HG03159 (cell line): ENCODE data around the gene ARNT2.

Source experiments
- ATAC-seq: cut with Tn5 transposase; IDR thresholded peaks from one replicate; pipeline ENCODE4 v1.9.1; 2021; ENCODE audit warnings: mild to moderate bottlenecking, moderate library complexity; ENCODE audit not compliant: unreplicated experiment

The ARNT2 gene

GRCh38 chr15:80405970-80406369 is 1.8 kb downstream of the ARNT2 start:
- no peak for ATAC-seq

- ATAC-seq, result no peak
Measured at GRCh38 chr15:80411788-80412288, 7.7 kb downstream of the ARNT2 start.

- no peak for ATAC-seq
Measured at GRCh38 chr15:80414546-80415357, 10.6 kb downstream of the ARNT2 start.

- ATAC-seq, result no peak
Measured at GRCh38 chr15:80415358-80415670, 11.1 kb downstream of the ARNT2 start.

- no peak for ATAC-seq
Measured at GRCh38 chr15:80416702-80417101, 12.5 kb downstream of the ARNT2 start.

- ATAC-seq, result no peak
Measured at GRCh38 chr15:80418892-80419537, 14.8 kb downstream of the ARNT2 start.

- ATAC-seq, result no peak
Measured at GRCh38 chr15:80419546-80419945, 15.4 kb downstream of the ARNT2 start.

- ATAC-seq, result no peak
Measured at GRCh38 chr15:80420658-80421057, 16.5 kb downstream of the ARNT2 start.

- no peak for ATAC-seq
Measured at GRCh38 chr15:80423215-80423614, 19.0 kb downstream of the ARNT2 start.

- no peak for ATAC-seq
Measured at GRCh38 chr15:80424381-80424780, 20.2 kb downstream of the ARNT2 start.

- no peak for ATAC-seq
Measured at GRCh38 chr15:80426316-80426715, 22.1 kb downstream of the ARNT2 start.

GRCh38 chr15:80429964-80430363 is 25.8 kb downstream of the ARNT2 start:
- no peak for ATAC-seq

- ATAC-seq, result no peak
Measured at GRCh38 chr15:80431635-80432344, 27.6 kb downstream of the ARNT2 start.

- ATAC-seq, result no peak
Measured at GRCh38 chr15:80432345-80432702, 28.1 kb downstream of the ARNT2 start.

- ATAC-seq, result no peak
Measured at GRCh38 chr15:80433836-80434235, 29.7 kb downstream of the ARNT2 start.

- ATAC-seq, result no peak
Measured at GRCh38 chr15:80434926-80435720, 30.9 kb downstream of the ARNT2 start.

- no peak for ATAC-seq
Measured at GRCh38 chr15:80436511-80437307, 32.5 kb downstream of the ARNT2 start.

- ATAC-seq, result no peak
Measured at GRCh38 chr15:80437334-80437891, 33.2 kb downstream of the ARNT2 start.

GRCh38 chr15:80439140-80439539 is 35.0 kb downstream of the ARNT2 start:
- ATAC-seq, result no peak

GRCh38 chr15:80440024-80440423 is 35.8 kb downstream of the ARNT2 start:
- no peak for ATAC-seq
